HuH-7 (cell line): Measurements from ENCODE around the gene TMEM131L.

ENCODE experiments used
- DNase-seq: peaks from one replicate; pipeline ENCODE4 v3.0.0; 2011; ENCODE audit warnings: low spot score

The TMEM131L gene

DNA sequence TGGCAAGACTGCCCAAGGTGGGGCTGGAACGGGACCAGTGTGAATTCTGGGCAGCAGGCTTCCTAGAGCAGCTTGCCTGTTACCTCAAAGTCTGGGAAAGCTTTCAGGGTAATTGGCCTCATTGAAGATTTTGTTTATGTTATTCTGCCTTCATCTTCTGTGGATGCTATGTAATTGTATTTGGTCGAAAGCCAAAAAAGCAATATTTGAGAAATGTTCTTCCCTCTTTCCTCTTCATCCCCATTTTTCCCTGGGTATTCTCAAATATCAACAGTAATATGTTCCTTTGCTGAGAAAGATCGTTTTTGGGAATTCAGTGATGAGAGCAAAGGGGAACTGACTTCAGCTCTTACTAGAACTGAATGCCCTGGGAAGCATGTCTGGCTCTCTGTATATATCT lies 12.9 kb downstream of the TMEM131L start:
- DNase-seq: no peak

DNA sequence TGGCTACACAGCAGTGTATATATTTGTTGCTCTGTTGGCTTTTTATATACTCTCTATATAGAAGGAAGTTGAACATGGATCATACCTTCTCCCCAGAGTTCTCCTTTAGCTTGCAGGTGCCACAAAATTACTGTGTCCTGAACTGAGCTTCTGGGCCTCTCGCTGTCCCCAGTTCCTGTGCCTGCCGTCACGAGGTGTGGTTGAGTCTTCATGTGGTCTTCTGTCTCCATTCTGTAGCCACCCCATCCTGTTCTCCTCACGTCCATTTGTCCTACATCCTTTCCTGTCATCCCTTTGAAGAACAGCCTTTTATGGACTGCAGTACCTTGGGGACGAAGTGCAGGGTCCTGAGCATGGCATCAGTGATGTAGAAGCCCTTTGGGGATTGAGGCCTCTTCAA lies 14.5 kb downstream of the TMEM131L start:
- DNase-seq: no peak

GRCh38 chr4:153481478-153481877 lies 15.3 kb downstream of the TMEM131L start:
- DNase-seq: no peak

DNA sequence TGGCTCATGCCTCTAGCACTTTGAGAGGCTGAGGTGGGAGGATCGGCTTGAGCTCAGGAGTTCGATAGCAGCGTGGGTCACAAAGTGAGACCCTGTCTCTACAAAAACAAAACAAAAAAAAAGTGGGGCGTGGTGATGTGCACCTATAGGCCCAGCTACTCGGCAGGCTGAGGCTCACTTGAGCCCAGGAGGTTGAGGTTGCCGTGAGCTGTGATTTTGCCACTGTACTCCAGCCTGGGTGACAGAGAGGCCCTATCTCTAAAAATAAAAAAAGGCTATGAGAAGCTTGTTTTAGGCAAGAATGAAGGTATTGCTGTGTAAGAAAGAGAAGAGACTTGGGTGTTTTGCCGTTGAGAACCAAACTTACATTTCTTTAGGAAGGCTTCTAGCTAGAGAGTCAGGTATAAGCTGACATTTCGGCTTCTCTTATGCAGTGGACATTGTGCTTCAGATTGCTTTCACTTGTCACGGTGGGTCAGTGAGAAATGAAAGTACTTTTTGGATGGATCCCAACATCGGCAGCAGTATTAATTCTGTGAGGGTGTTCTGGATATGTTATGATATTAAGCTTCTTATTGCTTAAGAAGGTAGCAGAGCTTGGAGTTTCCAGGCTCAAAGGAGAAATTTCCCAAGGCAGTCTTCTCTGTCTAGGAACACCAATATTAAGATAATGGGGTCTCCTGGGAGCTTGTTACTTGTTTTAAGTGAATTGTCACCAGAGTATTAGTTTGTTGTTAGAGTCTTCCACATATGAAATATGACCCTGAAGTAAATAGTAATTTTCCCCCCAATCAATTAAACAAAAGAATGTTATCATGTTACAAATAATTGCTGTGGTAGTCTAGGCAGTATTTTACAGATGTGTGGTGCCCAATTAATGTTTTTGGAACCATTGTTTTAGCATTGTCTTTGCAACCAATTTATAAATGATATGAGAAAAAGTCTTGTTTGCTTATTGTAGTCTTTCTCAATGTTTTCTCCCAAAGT lies 17.6 kb downstream of the TMEM131L start:
- DNase-seq: no peak

GRCh38 chr4:153485359-153485758 lies 19.2 kb downstream of the TMEM131L start:
- no peak for DNase-seq

DNA sequence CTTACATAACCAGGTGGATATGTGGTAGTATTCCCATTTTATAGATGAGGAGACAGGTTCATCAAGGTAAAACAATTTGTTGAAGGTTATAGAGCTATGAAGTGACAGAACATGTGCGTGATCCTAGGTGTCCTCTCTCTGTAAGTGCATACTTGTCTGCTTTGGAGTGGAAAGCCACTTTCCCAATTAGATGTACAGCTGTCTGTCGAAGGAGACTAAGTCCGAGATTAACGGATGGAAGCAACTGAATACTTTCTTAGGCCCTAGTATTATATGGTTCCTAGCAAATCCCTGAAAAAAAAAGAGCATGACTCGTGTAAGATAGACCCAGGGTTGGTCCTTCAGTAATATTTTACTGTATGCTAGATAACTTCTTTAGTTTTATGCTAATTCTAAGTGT lies 19.7 kb downstream of the TMEM131L start:
- DNase-seq: no peak

DNA sequence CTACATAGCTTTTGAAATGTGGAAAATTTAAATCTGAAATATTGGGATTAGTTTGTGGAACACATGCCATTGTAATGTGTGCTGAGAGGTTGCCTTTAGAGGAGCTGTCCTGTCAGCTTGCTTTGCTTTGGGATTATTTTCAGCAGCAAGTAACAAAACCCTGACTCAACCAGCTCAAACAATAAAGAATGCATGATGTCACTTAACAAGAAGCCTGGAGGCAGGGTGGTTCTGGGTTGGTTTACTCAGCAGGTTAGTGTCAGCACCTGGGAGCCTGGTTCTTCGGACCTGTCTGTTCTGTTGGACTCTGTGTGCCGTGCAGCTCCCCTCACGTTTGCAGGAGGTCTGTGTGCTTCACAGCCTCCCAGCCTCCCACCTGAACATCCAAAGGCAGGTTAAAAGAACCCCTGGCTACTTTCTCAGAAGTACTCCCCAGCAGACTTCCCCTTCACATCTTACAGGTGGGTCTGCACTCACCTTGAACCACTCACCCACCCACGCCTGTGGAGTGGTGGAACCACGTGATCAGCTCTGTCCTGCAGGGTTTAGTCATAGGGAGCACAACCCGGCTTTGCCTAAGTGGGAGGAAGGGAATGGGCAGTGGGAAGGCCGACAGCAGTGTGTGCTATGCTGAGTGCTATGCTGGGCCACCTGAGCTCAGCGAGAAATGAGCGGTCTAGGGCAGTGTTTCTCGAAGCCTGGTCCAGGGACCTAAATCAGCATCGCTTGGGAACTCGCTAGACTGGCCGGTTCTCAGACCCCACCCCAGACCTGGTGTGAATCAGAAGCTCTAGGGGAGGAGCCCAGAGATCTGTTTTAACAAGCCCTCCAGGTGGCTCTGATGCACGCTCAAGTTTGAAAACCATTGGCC lies 20.4 kb downstream of the TMEM131L start:
- no peak for DNase-seq

- no peak for DNase-seq
Measured at GRCh38 chr4:153488006-153488891, 22.1 kb downstream of the TMEM131L start.

DNA sequence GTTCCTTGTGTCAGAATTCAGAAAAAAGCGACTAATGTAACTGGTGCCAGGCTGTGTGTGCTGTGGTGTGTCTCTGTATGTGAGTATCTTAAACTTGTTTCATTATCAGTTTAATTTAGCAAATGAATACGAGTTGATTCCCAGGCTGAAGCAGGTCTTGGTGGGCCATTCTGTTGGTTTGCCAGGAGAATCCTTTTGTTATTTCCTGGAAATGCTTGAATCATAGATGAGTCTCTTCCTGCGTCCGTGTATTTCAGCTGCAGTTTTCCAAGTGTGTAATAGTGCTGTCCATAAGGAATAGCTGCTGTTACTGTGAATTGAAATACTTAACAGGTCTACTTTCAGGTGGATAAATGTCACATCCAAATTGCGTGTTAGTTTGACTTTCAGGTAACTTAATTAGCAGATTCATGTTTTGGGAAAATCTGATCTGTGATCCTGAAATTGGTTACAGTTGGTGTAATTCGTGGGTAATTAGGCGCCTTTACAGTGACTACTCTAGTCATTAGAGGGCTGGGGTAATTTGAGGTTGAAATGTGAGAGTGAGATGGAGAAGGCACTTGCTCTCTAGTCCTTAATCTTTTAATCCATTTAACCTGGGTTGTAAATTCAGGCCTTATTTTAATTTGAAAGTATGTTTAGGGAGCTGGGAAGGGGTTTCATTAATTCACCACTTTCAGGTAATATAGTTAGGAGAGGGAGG lies 23.8 kb downstream of the TMEM131L start:
- no peak for DNase-seq

DNA sequence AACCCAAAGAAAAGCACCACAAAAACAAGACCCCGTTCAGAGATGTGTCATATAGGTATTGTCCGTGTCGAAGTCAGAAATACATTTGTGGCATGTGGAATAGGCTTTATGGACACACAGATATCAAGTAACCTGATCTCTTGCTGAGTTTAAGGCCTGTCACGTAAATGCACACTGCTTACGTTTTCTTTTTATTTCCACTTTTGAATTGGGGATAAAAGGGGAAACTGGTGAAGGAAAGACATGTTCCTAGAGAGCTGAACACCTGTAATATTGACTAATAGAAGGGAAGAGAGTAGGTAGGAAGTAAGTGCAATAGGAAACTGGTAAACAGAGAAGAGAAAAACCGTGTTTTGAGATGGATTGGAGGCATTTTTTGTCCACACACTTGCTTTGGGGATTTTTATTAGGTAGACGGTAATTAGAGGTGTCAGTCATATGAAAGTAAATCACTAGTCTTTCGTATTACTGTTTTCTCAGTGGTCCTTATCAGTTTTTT lies 24.9 kb downstream of the TMEM131L start:
- no peak for DNase-seq

GRCh38 chr4:153494562-153494961 lies 28.4 kb downstream of the TMEM131L start:
- DNase-seq: no peak

GRCh38 chr4:153495480-153496193 lies 29.5 kb downstream of the TMEM131L start:
- DNase-seq: no peak

DNA sequence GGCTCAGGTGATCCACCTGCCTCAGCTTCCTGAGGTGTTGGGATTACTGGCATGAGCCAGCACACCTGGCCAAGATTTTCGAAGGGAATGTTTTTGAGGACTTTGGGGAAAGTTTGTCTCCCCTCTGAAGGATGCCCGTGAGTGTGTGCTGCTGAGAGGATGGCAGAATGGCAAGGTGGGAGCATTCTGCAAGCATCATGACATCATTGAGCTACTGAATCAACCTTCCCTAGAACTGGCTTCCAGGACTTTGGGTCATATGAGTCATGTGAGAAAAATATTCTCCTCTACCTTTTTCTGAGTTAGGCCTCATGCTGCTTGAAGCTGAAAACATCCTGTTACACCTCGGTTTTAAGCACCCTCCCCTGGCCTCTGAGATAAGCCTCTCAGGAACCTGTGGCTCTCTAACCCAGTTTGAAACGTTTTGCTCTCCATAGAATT lies 31.0 kb downstream of the TMEM131L start:
- DNase-seq: no peak

GRCh38 chr4:153497988-153498967 lies 32.1 kb downstream of the TMEM131L start:
- no peak for DNase-seq

- no peak for DNase-seq
Measured at GRCh38 chr4:153499005-153499404, 32.8 kb downstream of the TMEM131L start.

DNA sequence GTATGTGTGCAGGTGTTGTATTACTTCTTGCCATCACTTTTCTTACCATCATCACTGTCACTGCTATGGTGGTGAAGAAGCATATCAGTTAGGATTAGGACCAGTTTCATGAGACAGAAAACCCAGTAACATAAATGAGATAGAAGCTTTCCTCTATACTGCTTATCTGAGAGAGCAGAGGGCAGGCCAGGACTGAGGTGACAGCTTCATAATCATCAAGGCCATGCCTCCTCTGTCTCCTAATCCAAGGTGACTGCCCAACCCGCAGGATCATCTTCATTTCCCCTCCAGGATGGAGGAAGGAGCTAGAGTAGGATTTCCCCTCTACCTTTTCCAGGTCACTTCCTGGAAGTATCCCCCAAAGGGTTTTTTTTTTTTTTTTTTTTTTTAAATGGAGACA lies 35.4 kb downstream of the TMEM131L start:
- DNase-seq: no peak

DNA sequence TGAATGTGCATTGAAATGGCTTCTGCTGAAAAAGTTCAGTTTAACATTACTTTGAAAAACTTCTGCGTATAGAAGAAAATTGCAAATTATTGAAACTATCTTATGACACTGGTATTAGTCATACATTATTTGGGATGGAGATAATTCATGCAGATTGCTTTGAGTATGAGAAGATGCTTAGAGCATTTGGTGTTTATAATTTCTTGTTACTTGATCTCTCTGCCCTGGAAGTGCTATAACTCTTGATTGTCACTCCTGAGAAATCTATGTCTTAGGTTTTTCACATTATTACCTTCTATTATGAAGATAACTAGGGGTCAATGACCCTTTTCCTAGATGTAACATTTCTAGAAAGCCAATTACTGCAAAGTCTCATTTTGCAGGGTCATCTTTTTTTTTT lies 36.4 kb downstream of the TMEM131L start:
- no peak for DNase-seq

DNA sequence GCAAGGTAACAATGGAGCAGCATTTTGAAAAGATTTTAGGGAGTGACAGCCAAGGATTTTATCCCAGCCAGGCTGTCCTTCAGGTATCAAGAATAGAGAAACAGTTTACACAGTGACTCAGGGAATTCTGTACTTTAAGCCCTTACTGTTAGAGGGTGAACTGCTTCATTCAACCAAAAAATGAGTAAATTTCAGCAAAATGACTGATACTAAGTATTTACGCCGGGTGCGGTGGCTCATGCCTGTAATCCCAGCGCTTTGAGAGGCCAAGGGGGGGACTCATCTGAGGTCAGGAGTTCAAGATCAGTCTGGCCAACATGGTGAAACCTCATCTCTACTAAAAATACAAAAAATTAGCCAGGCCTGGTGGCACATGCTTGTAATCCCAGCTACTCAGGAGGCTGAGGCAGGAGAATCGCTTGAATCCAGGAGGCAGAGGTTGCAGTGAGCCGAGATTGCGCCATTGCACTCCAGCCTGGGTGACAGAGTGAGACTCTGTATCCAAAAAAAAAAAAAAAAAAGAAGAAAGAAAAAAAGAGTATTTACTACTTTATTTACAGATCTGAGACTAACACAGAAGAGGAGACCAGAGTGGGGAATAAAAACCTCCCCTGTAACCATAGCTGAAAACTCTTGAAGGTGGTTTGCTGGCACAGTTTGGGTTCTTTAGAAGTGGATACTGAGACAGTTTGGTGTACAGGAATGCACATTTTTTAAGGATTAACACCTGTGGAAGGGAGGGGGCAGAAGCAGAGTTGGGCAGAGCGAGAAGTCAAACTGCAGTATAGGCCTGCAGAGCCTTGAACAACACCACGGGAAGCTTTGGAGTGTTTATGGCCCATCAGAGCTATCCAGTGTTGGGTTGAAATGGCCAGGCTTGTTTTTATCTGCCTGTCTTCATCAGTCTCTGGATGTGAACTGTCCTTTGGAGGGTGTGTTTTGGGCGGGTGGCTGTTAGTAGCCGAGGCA lies 40.5 kb downstream of the TMEM131L start:
- no peak for DNase-seq
